Measurements from ENCODE around the gene NCK2. TPM values are rescaled to one million over a fixed set of nuclear protein-coding genes. Genes with fewer than 3 reads are reported as not detected.

NCK2 gene
- total and polyA plus RNA-seq, 9 of the 15 experiments (the other 6 are each of a cell fraction or from before 2014, with no cell fraction given), result 0.90 to 27.9 (median 15.9) TPM

DNA sequence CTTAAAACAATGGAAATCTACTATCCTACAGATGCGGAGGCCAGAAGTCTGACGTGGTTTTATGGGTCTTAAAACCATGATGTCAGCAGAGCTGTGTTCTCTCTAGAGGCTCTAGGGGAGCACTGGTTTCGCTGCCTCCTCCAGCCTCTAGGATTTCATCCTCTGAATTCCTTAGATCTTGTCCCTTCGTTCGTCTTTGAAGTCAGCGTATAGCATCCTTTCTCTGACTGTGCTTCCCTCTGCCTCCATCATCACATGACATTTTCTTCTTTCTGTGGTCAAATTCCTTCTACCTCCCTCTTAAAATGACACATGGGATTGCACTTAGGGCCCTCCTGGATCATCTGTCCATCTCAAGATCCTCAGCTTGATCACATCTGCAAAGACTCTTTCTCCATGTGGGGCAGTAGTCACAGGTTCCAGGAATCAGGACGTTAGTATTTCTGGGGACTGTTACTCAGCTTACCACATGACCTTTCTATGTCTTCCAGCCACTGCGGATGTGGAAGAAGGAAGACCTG is 22.7 kb upstream of the NCK2 start:
- ATAC-seq, result peak; percentile 57
- BruUV-seq (replicated peaks), result no TSS peak
- in situ Hi-C loops (cut with MboI) (no loop called here), intact Hi-C loops (cut with micrococcal nuclease) (no loop called here)
- WGBS (ENCODE audit: insufficient coverage, low coverage, missing lambda C conversion rate), result 11% methylated on average over 8 of the region's 8 CpGs
- no peak overlapping the region for H3K27ac ChIP-seq (ENCODE audit: extremely low read depth, low read depth, low read length)
- no peaks in the 10 kb centered on the region for H4K20me1 ChIP-seq (replicated peaks; ENCODE audit: control insufficient read depth, insufficient read depth, low read length)
- ChIA-PET POLR2A (interaction anchor here (1.2 to 1.4 kb wide), 2 partner anchors 9 to 12 kb away, joined by 3 to 5 read pairs; no protein-coding TSS in a partner anchor), CTCF (ENCODE audit: low intra/inter-chr PET ratio) (no interaction called here)
- H2AFZ ChIP-seq (ENCODE audit: low read depth, low read length), result peak overlapping the region; percentile 33; the same call in 1 of the 2 replicates
- no peaks in the 10 kb centered on the region for H3K36me3 ChIP-seq (ENCODE audit: control insufficient read depth, insufficient read depth, low read length)
- peak; percentile 11 for FAIRE-seq
- peak in 1 of 4 experiments; percentile 38 for DNase-seq (ENCODE audit: extremely low read depth in 1 of 4, low spot score in 3 of 4)
- no peaks in the 10 kb centered on the region for H3K9me3 ChIP-seq (replicated peaks; ENCODE audit: control insufficient read depth, insufficient read depth, low read depth, low read length)
- no peak overlapping the region for H3K9ac ChIP-seq (ENCODE audit: insufficient read depth in 1 of 2, low read depth in 2 of 2, low read length in 2 of 2)
- no peaks in the 10 kb centered on the region for H3K9me1 ChIP-seq (ENCODE audit: control insufficient read depth, insufficient read depth, low read length)
- no peaks in the 10 kb centered on the region for H3K79me2 ChIP-seq (ENCODE audit: control insufficient read depth, insufficient read depth, low read length)
- no peak overlapping the region for H3K4me2 ChIP-seq (ENCODE audit: insufficient read depth, low read length)
- peaks cover 5 to 7% of the 10 kb centered on the region in 2 experiments; a peak in 4 of 5 replicates for H3K4me1 ChIP-seq (replicated peaks in 1 of 2; ENCODE audit: control insufficient read depth in 2 of 2, insufficient read depth in 2 of 2, low read length in 2 of 2)
- no peaks in the 10 kb centered on the region for H3K27me3 ChIP-seq (ENCODE audit: control insufficient read depth in 2 of 2, insufficient read depth in 2 of 2, low read length in 2 of 2)
- no peak overlapping the region for H3K4me3 ChIP-seq
- peak; percentile 63; the same call in 1 of the 2 replicates for TF ChIP-seq MECOM (CRISPR knock-in tag; IDR thresholded peaks at IDR 0.05)
- peak; percentile 28; the same call in 1 of the 2 replicates for TF ChIP-seq TEAD4 (IDR thresholded peaks at IDR 0.05; ENCODE audit: low read length)
- TF ChIP-seq TEAD4 (CRISPR knock-in tag; IDR thresholded peaks at IDR 0.05; ENCODE audit: borderline replicate concordance), result no peak
- TF ChIP-seq, protein P1, sequence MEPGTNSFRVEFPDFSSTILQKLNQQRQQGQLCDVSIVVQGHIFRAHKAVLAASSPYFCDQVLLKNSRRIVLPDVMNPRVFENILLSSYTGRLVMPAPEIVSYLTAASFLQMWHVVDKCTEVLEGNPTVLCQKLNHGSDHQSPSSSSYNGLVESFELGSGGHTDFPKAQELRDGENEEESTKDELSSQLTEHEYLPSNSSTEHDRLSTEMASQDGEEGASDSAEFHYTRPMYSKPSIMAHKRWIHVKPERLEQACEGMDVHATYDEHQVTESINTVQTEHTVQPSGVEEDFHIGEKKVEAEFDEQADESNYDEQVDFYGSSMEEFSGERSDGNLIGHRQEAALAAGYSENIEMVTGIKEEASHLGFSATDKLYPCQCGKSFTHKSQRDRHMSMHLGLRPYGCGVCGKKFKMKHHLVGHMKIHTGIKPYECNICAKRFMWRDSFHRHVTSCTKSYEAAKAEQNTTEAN (CRISPR knock-in tag; IDR thresholded peaks at IDR 0.05), result no peak
- TF ChIP-seq MAFK (IDR thresholded peaks at IDR 0.05; ENCODE audit: low read length), result no peak
- TF ChIP-seq CEBPG (CRISPR knock-in tag; IDR thresholded peaks at IDR 0.05), result no peak
- TF ChIP-seq CEBPG (tag; conservative IDR thresholded peaks at IDR 0.05 in 1 of 2, IDR thresholded peaks at IDR 0.05 in 1 of 2), result no peak
- 0 out of 2 replicates have a peak, but pooled peaks have one; percentile 20 for TF ChIP-seq ZEB2 (IDR thresholded peaks at IDR 0.05)
- no peak for TF ChIP-seq KDM1A (IDR thresholded peaks at IDR 0.05)
- peak; percentile 31; the same call in 1 of the 2 replicates for TF ChIP-seq CXXC5 (CRISPR knock-in tag; IDR thresholded peaks at IDR 0.05)
- peak in 1 of 2 experiments; percentile 56; a peak in 1 of 4 replicates for TF ChIP-seq RCOR1 (IDR thresholded peaks at IDR 0.05; ENCODE audit: borderline replicate concordance in 1 of 2, low read depth in 2 of 2, low read length in 2 of 2)
- no peak for TF ChIP-seq NR2C2 (CRISPR knock-in tag; IDR thresholded peaks at IDR 0.05)
- TF ChIP-seq NR2C2 (tag; IDR thresholded peaks at IDR 0.05), result peak; percentile 49
- peak; percentile 47; the same call in 1 of the 2 replicates for TF ChIP-seq HDAC2 (IDR thresholded peaks at IDR 0.05)
- no peak for TF ChIP-seq ATF1 (CRISPR knock-in tag; IDR thresholded peaks at IDR 0.05)
- TF ChIP-seq ATF1 (tag; IDR thresholded peaks at IDR 0.05), result peak; percentile 52
- TF ChIP-seq, protein P2, sequence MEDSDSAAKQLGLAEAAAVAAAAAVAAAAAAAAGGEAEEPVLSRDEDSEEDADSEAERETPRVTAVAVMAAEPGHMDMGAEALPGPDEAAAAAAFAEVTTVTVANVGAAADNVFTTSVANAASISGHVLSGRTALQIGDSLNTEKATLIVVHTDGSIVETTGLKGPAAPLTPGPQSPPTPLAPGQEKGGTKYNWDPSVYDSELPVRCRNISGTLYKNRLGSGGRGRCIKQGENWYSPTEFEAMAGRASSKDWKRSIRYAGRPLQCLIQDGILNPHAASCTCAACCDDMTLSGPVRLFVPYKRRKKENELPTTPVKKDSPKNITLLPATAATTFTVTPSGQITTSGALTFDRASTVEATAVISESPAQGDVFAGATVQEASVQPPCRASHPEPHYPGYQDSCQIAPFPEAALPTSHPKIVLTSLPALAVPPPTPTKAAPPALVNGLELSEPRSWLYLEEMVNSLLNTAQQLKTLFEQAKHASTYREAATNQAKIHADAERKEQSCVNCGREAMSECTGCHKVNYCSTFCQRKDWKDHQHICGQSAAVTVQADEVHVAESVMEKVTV (CRISPR knock-in tag; IDR thresholded peaks at IDR 0.05), result 0 out of 2 replicates have a peak, but pooled peaks have one; percentile 7
- peak; percentile 24; the same call in 1 of the 2 replicates for TF ChIP-seq EP400 (IDR thresholded peaks at IDR 0.05)
- no peak for TF ChIP-seq STAG1 (CRISPR knock-in tag; IDR thresholded peaks at IDR 0.05; ENCODE audit: borderline replicate concordance)
- peak; percentile 47 for TF ChIP-seq RAD51 (IDR thresholded peaks at IDR 0.05; ENCODE audit: borderline replicate concordance, low read depth)

All from K562 (cell line).